Thymus (tissue), 11 donors: ENCODE data around the gene GPR158. TPM values are rescaled to one million over a fixed set of nuclear protein-coding genes. Genes with fewer than 3 reads are reported as not detected.
"Not testable (repeated sequence)": the region's sequence is repeated elsewhere in the genome, so short reads cannot be mapped to it uniquely, and the experiment has no call there.

Experiments
- DNase-seq, 9 donors: peaks; one replicate each; pipeline ENCODE4 v3.0.0-alpha.2; 2013; ENCODE audit warnings: low spot score in 9 of 9, low read depth in 6 of 9, missing footprints in 1 of 9
- H3K27ac ChIP-seq, 2 donors: one replicate each; pipeline ENCODE4 v1.5.1; 2013; ENCODE audit warnings: control low read depth in 1 of 2, low read depth in 1 of 2, low read length in 1 of 2, mild to moderate bottlenecking in 1 of 2, moderate library complexity in 1 of 2
- H3K27me3 ChIP-seq, 2 donors: one replicate each; pipeline ENCODE4 v1.5.1; 2013; ENCODE audit warnings: low read length in 1 of 2; ENCODE audit not compliant: control insufficient read depth in 2 of 2, insufficient read depth in 1 of 2
- H3K36me3 ChIP-seq, 2 donors: one replicate each; pipeline ENCODE4 v1.5.1; 2013; ENCODE audit warnings: low read length in 1 of 2, mild to moderate bottlenecking in 1 of 2, moderate library complexity in 1 of 2; ENCODE audit not compliant: control insufficient read depth in 2 of 2, insufficient read depth in 2 of 2
- H3K4me1 ChIP-seq, 2 donors: one replicate each; pipeline ENCODE4 v1.5.1; 2013; ENCODE audit warnings: low read length in 2 of 2; ENCODE audit not compliant: control insufficient read depth in 2 of 2, insufficient read depth in 2 of 2
- H3K4me3 ChIP-seq, 2 donors: one replicate each; pipeline ENCODE4 v1.5.1; 2013; ENCODE audit warnings: low read length in 2 of 2, control low read depth in 1 of 2, mild to moderate bottlenecking in 1 of 2
- H3K9me3 ChIP-seq, 2 donors: one replicate each; pipeline ENCODE4 v1.5.1; 2013; ENCODE audit warnings: low read length in 1 of 2, mild to moderate bottlenecking in 1 of 2; ENCODE audit not compliant: control insufficient read depth in 2 of 2, insufficient read depth in 1 of 2
- WGBS: extraction: QIAGEN DNeasy Blood & Tissue Kit; methylation state at CpG from one replicate; pipeline ENCODE4 v1.1.7; 2013; 5-methylcytosine and 5-hydroxymethylcytosine counted together
- polyA plus RNA-seq: library from polyadenylated mRNA; stranded (reverse); fragments of 200-250 nt; gene quantifications from one replicate; pipeline ENCODE4 v1.2.3, GENCODE V29; 2013
- total RNA-seq: library from RNA; stranded (reverse); fragments of 120-200 nt; gene quantifications from one replicate; pipeline ENCODE4 v1.2.4, GENCODE V29; 2013
- donor health status: healthy.

GPR158 gene
- total and polyA plus RNA-seq, 2 donors = under 0.01 to 0.02 TPM

DNA sequence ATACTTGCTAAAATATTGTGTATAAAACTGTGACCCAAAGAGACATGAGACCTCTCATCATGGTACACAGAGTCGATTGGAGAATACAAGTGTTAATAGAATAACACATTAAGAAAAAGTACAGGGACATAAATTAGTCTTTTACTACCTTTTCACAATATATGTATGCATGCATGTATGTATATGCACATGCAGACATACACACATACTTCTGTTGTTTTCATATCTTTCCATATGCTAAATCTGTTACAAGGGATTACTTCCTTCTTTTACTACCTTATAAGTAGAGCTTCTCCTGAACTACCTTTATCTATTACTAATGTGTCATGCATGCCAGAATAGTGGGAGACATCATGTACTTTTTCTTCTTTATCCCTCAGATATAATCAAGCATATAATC is 131.6 kb downstream of the GPR158 start:
- Histone ChIP-seq H3K4me1 (no peaks in the 10 kb centered on the region), H3K27me3 (no peaks in the 10 kb centered on the region), H3K27ac (no peak overlapping the region), H3K9me3 (no peaks in the 10 kb centered on the region), H3K36me3 (no peaks in the 10 kb centered on the region), H3K4me3 (no peak overlapping the region)
- no peak for DNase-seq
- 82% methylated on average over 1 of the region's 1 CpG for WGBS

DNA sequence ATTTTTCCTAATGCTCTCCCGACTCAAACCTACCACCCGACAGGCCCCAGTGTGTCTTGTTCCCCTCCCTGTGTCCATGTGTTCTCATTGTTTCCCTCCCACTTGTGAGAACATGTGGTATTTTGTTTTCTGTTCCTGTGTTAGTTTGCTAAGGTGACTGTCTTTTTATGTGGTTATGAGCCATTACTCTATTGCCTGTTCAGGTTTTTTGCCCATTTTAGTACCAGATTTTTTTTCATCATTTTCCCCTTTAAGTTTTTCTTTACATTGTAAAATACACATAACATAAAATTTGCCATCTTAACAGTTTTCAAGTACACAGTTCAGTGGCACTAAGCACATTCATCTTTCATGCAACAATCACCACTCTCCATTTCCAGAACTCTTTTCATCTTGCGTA is 133.5 kb downstream of the GPR158 start:
- DNase-seq = no peak
- no peak overlapping the region for H3K27ac ChIP-seq
- 65% methylated on average over 3 of the region's 3 CpGs for WGBS

GRCh38 chr10:25317596-25318211 is 142.9 kb downstream of the GPR158 start:
- H3K4me1 ChIP-seq, H3K36me3 ChIP-seq, H3K4me3 ChIP-seq, H3K9me3 ChIP-seq, DNase-seq, H3K27me3 ChIP-seq, H3K27ac ChIP-seq: not testable (repeated sequence)
- WGBS = 88% methylated on average over 9 of the region's 9 CpGs

More for the DNA sequence above, 133.5 kb downstream of the GPR158 start:
- H3K27me3 ChIP-seq = no peaks in the 10 kb centered on the region
- H3K9me3 ChIP-seq = no peaks in the 10 kb centered on the region
- H3K4me3 ChIP-seq = no peak overlapping the region
- no peaks in the 10 kb centered on the region for H3K36me3 ChIP-seq
- H3K4me1 ChIP-seq = no peaks in the 10 kb centered on the region

DNA sequence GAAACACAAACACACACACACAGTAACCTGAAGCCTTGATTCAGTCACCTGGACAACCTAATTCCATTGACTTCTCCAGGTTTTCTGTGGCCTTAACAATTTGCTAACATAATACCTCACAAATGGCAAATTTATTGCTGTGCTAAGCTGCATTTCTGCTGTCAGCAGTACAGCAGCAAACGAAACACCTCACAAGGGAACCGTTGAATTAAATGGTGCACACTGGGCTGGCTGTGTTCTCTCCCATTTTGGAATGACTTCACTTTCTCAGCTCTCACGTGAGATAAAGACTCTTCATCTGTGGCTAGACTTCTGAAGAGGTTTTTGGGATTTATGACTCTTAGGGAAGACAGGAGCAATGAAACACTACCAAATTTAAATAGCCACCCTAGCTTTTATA is 152.5 kb downstream of the GPR158 start:
- Histone ChIP-seq H3K4me3 (no peak overlapping the region), H3K36me3 (no peaks in the 10 kb centered on the region), H3K4me1 (no peaks in the 10 kb centered on the region), H3K27me3 (no peaks in the 10 kb centered on the region), H3K27ac (no peak overlapping the region), H3K9me3 (no peaks in the 10 kb centered on the region)
- no peak for DNase-seq
- WGBS = 83% methylated on average over 3 of the region's 3 CpGs

- 94% methylated on average over 3 of the region's 3 CpGs for WGBS
- Histone ChIP-seq H3K27ac (no peak overlapping the region), H3K4me3 (no peak overlapping the region), H3K27me3 (no peaks in the 10 kb centered on the region), H3K36me3 (no peaks in the 10 kb centered on the region), H3K4me1 (no peaks in the 10 kb centered on the region), H3K9me3 (no peaks in the 10 kb centered on the region)
- no peak for DNase-seq
These were observed 153.6 kb downstream of the GPR158 start for GRCh38 chr10:25328361-25328760.

DNA sequence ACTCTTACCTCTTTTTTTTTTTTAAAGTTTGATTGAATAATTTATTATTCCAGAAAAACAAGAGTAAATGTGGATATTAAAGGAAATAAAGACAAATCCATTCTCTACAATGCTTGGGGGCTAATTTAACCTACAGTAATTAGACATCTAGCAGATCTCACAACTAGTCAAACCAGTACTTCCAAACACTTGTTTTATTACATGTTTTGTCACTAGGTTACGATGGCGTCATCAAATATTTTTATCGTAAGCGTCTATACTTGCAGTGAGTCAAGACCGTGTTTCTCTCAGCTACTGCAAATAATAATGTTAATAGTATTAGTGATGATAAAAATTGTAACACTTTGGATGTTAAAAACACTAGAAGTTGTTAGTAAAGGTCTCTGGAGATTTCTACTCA is 154.8 kb downstream of the GPR158 start:
- not testable (repeated sequence) for H3K4me1 ChIP-seq, H3K9me3 ChIP-seq, H3K4me3 ChIP-seq, DNase-seq, H3K27me3 ChIP-seq, H3K27ac ChIP-seq, H3K36me3 ChIP-seq
- WGBS = 97% methylated on average over 5 of the region's 5 CpGs

- Histone ChIP-seq H3K4me1 (no peaks in the 10 kb centered on the region), H3K27ac (no peak overlapping the region), H3K27me3 (no peaks in the 10 kb centered on the region), H3K4me3 (no peak overlapping the region), H3K36me3 (no peaks in the 10 kb centered on the region), H3K9me3 (no peaks in the 10 kb centered on the region)
- DNase-seq = no peak
- 92% methylated on average over 2 of the region's 2 CpGs for WGBS
These were observed 159.6 kb downstream of the GPR158 start for GRCh38 chr10:25334445-25334844.

DNA sequence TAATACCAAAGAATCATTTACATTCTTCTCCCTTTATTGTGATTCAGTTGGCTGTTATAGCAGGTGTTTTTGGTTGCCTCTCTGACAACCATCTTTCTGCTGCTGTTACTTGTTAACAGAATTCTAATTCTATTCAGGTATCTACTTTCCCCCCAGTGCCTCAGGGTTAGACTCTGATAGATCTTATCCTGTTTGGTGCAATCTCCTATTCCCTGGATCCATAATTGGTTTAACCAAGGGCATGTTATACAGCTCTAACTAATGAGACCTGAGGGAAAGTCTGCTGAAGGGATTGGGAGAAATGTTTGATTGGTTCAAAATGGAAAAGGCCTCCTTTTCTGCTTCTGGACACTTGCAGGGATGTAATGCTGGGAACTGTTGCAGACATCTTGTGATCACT is 161.5 kb downstream of the GPR158 start:
- no peaks in the 10 kb centered on the region for H3K9me3 ChIP-seq
- H3K4me1 ChIP-seq = no peaks in the 10 kb centered on the region
- no peaks in the 10 kb centered on the region for H3K36me3 ChIP-seq
- no peaks in the 10 kb centered on the region for H3K27me3 ChIP-seq
- H3K27ac ChIP-seq = no peak overlapping the region
- no peak for DNase-seq
- H3K4me3 ChIP-seq = no peak overlapping the region

DNA sequence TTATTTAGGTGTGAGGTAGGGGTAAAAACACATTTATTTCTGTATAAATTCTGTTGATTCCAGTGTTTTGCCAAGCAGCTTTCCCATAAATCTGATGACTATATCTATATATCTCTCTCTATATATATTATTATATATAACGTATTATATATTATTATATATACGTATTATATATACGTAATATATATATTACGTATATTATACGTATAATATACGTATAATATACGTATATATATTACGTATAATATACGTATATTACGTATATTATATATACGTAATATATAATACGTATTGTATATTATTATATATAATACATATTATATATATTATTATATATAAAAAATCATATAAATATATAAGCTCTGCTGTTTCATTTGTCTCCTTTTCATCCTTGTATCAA is 163.5 kb downstream of the GPR158 start:
- no peak for DNase-seq
- H3K27me3 ChIP-seq = no peaks in the 10 kb centered on the region
- no peaks in the 10 kb centered on the region for H3K36me3 ChIP-seq
- no peak overlapping the region for H3K27ac ChIP-seq
- no peaks in the 10 kb centered on the region for H3K9me3 ChIP-seq
- WGBS = 94% methylated on average over 12 of the region's 12 CpGs
- H3K4me1 ChIP-seq = no peaks in the 10 kb centered on the region
- H3K4me3 ChIP-seq = no peak overlapping the region

DNA sequence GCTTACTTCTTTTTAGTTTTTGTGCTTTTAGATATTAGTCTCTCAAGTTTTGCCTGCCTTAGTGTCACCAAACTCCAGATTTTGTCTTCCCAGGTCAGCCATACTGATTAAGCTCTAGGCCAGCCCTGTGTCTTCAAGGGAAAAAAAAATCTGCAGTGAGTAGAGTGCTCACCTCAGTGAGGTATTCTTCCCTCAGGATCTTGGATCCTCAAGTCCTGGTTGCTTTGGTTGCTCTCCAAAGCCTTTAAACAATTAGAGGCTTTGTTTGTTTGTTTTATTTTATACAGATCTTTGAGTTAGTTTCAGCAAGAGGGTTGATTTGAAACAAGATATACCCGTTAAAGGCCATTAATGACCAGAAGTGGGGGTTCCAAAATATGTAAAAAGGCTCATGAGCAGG is 165.2 kb downstream of the GPR158 start:
- Histone ChIP-seq H3K9me3 (no peaks in the 10 kb centered on the region), H3K27ac (no peak overlapping the region), H3K4me3 (no peak overlapping the region), H3K36me3 (no peaks in the 10 kb centered on the region), H3K4me1 (no peaks in the 10 kb centered on the region), H3K27me3 (no peaks in the 10 kb centered on the region)
- no peak for DNase-seq
- 85% methylated on average over 1 of the region's 1 CpG for WGBS
